Right forelimb (tissue), 1 donor: Measurements from ENCODE around the gene DNAH10.
"Not testable (repeated sequence)": the region's sequence is repeated elsewhere in the genome, so short reads cannot be mapped to it uniquely, and the experiment has no call there.

Experiments
- DNase-seq: peaks from one replicate; pipeline ENCODE4 v3.0.0-alpha.2; 2018

Gene DNAH10

GRCh38 chr12:123910761-123911193 lies 148.7 kb downstream of the DNAH10 start:
- DNase-seq, result no peak

GRCh38 chr12:123911672-123912409 lies 149.7 kb downstream of the DNAH10 start:
- DNase-seq, result not testable (repeated sequence)

DNA sequence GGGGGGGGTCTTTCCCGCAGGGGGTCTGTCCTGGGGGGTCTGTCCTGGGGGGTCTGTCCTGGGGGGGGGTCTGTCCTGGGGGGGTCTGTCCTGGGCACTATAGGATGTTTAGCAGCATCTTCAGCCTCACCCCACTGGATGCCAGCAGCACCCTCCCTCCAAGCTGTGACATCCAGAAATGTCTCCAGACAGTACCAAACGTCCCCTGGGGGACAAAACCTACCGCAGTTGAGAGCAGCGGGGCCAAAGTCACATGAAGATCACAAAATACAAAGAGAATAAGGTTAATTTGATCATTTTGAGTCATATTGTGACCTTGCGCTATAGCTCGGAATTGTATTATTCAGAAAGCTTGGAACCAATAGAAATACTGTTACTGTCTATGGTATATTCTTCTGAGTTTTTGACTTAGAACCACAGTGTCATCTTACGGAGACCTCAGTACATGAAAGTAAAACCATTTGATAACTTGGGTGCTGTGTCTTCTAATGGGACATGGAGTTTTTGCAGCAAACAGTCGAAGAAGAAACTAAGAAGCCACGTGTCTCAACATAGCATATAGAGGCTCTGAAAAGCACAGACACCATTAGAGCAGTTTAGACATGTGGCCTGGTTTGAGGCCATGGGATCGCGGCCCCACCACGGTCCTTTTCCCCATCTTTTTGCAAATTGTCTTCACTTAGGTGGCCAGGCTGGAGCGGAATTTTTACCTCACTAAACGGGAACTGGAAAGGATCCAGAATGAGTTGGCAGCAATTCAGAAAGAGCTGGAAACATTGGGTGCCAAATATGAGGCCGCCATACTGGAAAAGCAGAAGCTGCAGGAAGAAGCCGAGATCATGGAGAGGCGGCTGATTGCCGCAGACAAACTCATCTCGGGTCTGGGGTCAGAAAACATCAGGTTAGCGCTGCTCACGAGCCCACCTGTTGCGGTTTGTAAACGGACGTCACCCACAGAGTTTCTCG lies 150.6 kb downstream of the DNAH10 start:
- DNase-seq, result no peak

DNA sequence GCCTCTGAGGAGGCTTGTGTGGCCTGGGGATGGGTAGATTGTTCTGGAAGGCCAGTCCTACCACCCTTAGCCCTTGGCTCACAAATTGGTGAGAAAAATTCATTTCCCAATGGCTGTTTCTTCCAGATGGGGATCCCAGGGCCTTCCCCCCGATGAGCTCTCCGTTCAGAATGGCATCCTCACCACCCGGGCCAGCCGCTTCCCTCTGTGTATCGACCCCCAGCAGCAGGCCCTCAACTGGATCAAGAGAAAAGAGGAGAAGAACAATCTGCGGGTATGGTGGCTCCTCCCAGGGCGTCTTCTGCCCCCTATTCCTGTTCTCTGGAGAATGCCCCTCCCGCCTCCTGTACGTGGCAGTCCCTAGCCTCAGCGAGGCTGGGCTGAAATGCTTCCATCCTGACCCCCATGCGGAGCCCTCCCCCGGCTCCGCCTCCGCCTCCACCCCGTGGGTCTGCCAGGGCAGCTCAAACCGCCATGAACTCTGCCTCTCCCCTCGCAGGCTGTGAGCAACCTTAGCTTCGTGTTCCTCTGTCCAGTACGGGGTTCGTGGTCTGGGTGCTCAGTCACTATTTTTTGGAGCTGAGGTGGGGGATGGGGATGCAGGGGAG lies 152.7 kb downstream of the DNAH10 start:
- DNase-seq, result no peak

- no peak for DNase-seq
These were observed 154.6 kb downstream of the DNAH10 start for GRCh38 chr12:123916729-123917128.

DNA sequence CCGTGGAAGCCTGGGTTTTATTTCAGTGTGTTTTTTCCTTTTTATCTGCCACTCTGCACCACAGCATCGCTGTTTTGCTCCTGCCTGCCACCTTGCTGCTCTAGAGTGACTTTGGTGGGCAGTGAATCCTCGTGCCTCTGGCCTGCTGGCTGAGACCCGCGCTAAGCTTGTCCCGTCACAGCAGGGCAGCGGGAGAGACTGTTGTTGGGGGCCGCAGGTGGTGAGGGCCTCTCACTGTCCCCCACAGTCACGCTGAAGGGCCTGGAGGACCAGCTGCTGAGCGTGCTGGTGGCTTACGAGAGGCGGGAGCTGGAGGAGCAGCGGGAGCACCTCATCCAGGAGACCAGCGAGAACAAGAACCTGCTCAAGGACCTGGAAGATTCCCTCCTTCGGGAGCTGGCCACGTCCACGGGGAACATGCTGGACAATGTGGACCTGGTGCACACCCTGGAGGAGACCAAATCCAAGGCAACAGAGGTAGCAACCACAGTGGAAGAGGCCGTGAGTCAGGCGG lies 155.3 kb downstream of the DNAH10 start:
- DNase-seq, result no peak

DNA sequence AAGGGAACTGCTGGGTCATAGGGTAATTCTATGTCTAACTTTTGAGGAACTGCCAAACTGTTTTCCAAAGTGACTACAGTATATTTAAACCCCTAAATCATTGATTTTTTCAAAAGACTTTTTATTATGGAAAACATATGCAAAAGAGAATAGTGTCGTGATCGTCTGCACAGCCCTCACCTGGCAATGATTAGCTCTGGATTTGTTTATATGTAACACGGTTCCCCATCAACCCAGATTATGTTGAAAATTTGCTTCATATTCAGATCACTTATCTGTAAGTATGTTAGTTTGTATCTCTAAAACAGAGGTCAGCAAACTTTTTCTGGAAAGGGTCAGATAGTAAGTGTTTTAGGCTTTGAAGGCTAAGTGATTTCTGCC lies 157.9 kb downstream of the DNAH10 start:
- no peak for DNase-seq

DNA sequence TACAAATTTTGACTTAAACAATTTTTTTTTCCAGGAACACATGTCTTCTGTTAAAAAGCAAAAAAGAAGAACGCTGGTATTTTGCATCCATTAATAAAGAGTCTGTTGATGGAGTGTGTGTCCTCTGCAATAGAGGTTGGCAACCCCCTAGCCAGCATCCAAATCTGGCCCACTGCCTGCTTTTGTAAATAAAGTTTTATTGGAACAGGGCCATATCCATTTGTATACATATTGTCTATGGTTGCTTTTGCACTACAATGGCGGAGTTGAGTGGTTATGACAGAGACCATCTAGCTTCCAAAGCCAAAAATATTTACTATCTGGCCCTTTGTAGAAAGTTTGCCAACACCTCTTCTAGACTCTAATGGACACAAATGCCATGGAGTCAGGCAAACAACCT lies 160.9 kb downstream of the DNAH10 start:
- DNase-seq, result no peak

DNA sequence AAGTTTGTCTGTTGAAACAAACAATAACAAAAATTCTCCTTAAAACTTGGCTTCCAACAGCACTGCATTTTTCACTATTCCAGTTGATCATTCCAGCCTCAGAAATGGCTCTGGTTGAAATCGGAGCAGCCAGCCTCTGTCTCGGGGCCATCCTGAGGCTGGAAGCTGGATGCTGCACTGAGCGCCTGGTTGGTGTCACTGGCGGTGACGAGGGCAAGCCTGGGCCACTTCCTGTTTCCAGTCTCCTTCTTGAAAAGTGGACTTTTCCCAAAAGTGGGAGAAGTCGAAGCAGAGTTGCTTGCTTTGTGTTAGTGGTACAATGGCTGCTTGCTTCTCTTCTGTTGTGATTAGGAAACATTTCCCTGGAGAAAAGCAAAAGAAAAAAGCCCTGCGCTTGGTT lies 161.8 kb downstream of the DNAH10 start:
- no peak for DNase-seq

DNA sequence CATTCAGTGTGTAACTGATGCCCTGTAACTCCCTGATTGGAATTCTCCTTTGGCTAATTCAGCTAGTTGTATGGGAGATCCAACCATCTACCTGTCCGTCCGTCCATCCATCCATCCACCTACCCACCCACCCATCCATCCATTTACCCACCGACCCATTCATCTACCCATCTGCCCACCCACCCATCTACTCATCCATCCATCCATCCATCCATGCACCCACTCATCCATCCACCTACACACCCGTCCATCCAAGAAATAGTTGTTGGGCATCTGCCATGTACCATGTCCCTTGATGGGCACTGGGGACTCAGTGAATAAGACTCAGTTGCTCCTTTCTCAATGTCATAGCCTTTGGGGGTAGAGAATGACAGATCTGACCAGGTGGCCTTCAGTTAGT lies 162.4 kb downstream of the DNAH10 start:
- DNase-seq, result no peak

DNA sequence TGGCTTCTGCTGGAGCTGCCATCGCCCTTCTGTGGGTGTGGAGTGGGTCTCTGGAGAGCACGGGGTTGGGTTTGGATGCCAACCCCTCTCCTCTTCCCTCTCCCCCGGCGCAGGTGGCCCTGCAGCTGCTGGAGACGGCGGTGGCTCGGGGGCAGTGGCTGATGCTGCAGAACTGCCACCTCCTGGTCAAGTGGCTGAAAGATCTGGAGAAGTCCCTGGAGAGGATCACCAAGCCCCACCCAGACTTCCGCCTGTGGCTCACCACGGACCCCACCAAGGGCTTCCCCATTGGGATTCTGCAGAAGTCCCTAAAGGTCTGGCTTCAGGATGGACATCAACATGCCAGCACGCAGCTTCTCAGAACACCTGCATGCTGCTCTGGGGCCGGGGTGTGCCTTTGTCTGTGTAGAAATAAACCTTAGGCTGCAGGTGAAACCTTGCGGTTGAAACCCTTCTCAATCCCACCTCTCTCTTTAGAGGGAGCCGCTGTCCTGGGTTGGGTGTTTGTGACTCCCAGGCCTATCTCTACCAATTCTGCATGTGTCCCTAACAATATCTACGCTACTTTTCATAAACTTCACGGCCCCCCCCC lies 166.3 kb downstream of the DNAH10 start:
- no peak for DNase-seq

GRCh38 chr12:123928897-123929296 lies 166.8 kb downstream of the DNAH10 start:
- DNase-seq, result no peak

DNA sequence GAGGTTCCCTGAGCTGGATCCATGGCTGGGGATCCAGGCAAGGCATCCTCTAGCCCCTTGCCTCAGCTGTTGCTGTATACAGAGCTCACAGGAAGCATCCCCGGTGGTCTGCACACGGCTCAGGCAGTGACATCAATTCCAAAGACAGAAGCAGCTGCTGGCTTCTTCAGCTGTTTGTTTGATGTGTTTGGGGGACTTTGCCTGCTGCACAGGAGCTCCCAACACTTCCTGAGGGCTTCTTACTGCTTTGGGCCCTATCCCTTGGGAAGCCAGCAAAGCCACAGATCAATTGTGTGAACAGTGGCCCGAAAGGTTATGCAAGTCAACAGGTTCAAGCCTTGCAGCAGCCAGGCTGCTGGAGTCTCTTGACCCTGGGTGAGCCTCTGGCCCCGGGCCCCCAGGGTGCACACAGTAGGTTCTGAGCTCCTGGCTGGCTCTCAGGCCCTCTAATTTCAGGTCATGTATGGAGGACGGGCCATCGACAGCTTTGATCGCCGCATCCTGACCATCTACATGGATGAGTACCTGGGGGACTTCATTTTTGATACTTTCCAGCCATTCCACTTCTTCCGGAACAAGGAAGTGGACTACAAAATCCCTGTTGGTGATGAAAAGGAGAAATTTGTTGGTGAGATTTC lies 168.0 kb downstream of the DNAH10 start:
- DNase-seq, result no peak

DNA sequence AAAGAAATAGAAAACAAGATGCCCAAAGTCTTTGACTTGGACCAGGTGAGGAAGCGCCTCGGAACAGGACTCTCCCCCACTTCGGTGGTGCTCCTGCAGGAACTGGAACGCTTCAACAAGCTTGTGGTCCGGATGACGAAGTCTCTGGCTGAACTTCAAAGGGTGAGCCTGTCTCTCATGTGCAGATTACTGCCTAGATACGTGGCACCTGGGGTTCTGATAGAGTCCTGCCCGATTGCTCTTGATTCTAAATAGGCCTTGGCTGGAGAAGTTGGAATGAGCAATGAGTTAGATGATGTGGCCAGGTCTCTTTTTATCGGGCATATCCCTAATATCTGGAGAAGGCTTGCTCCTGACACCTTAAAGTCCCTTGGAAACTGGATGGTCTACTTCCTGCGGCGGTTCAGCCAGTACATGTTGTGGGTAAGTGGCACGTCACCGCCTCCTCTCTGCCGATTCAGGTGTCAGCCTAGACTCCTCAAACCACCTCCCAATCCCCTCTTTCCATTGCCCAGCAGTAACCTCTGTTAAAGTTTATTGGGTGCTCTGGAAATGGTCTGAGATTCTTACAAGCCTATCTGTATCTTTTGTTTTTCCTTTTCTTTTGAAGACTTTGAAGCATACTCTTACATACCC lies 169.7 kb downstream of the DNAH10 start:
- DNase-seq, result no peak

- DNase-seq, result no peak
These were observed 171.1 kb downstream of the DNAH10 start for GRCh38 chr12:123933214-123933613.

DNA sequence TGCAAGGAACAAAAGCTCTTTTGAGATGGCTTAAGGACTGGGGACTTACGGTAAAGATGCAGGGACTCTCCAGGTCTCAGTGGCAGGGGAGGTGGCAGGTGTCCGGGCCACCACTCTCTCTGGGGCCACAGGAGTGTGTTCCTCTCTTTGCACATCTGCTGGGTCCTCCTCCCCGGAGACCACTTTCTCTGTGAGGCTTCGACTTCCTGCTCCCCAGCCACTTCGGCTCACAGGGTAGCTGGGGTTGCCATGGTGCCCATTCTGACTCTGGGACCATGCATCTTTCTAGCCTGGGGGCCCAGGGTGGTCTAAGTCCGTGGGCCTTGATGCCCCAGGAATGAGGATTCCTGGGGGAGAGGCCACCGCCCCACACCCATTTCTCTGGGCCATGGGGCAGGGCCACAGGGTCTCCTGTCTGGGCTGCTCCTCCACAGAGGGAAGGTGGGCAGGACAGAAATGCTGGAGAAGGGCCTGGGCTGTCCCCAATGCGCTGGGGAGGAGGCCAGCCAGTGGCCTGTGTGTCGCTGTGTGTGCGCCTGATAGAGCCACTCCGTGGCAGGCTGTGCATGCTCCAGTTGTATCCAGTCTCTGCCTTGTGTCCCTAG lies 172.0 kb downstream of the DNAH10 start:
- no peak for DNase-seq

- DNase-seq, result no peak
These were observed 172.7 kb downstream of the DNAH10 start for GRCh38 chr12:123934829-123935228.

DNA sequence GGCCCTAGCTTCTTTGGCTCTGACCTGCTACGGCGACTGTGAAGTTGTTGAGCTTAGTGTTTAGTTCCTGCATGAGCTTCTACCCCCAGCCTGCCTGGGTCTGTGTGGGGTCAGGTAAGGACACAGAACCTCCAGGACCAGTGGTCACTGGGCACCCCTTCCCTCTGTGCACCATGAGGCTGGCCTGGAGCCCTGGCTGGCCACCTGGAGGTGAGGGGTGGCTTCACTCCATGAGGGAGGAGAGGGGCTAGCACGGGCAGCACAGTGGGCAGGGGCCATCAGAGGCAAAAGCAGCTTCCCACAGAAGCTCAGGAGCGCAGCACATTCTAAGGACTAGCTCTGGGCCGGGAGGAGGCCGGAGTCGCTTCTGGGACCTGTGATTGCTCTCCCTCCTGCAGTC lies 173.9 kb downstream of the DNAH10 start:
- no peak for DNase-seq

- no peak for DNase-seq
These were observed 174.4 kb downstream of the DNAH10 start for GRCh38 chr12:123936471-123936870.

GRCh38 chr12:123936956-123937706 lies 175.0 kb downstream of the DNAH10 start:
- DNase-seq, result no peak
